Measurements from ENCODE around the gene DDX24.

GRCh38 chr14:94104731-94105130 lies 23.7 kb upstream of the DDX24 start:
- no peak for TF ChIP-seq CTCF (conservative IDR thresholded peaks at IDR 0.05; ENCODE audit: low read length)
- TF ChIP-seq EZH2phosphoT487 (IDR thresholded peaks at IDR 0.05; ENCODE audit: borderline replicate concordance, low read depth, low read length): no peak

Measured in OCI-LY7 (cell line).